Loucy (cell line): ENCODE measurements around the gene HPX.

Experiments
- CTCF ChIP-seq: fragments of 200-600 bp; sonication (generic); conservative IDR thresholded peaks from 2 replicates; pipeline ENCODE4 v1.5.1; 2014; ENCODE audit warnings: mild to moderate bottlenecking, antibody characterized with exemption, low read length
- EZH2phosphoT487 ChIP-seq: fragments of 200-600 bp; IDR thresholded peaks from 2 replicates; pipeline ENCODE4 v1.6.1; 2018; ENCODE audit warnings: antibody characterized with exemption, mild to moderate bottlenecking, moderate library complexity, borderline replicate concordance

GRCh38 chr11:6403539-6403938 lies 37.2 kb downstream of the HPX start:
- TF ChIP-seq CTCF: no peak
- TF ChIP-seq EZH2phosphoT487: no peak
